OCI-LY7 (cell line): ENCODE measurements around the gene CAMK1G. TPM values are rescaled to one million over a fixed set of nuclear protein-coding genes. Genes with fewer than 3 reads are reported as not detected.

Source experiments
- BruUV-seq: library from RNA; stranded (reverse); fragments of 400-500 nt; replicated peaks from 2 replicates; lab custom pipeline; 2021; lab: Mats Ljungman, UMichigan
- CTCF ChIA-PET: fragments of 300-600 bp; sonication (Branson Sonifier 250); formaldehyde crosslinking; loops from one replicate; lab custom pipeline; 2022; ENCODE audit warnings: antibody characterized with exemption; ENCODE audit not compliant: unreplicated experiment; lab: Charles Lee
- POLR2A ChIA-PET: fragments of 300-600 bp; sonication (Branson Sonifier 250); formaldehyde crosslinking; loops from one replicate; lab custom pipeline; 2022; ENCODE audit warnings: antibody characterized with exemption; lab: Charles Lee
- DNase-seq: peaks from one replicate; pipeline ENCODE4 v3.0.0-alpha.2; 2015; ENCODE audit warnings: low spot score
- H2AFZ ChIP-seq: fragments of 200-600 bp; sonication (generic), shearing (Covaris generic); 2 replicates; pipeline ENCODE4 v1.6.1; 2014; ENCODE audit warnings: mild to moderate bottlenecking, antibody characterized with exemption, low read length, moderate library complexity
- H3K27ac ChIP-seq: fragments of 200-600 bp; sonication (generic); 2 replicates; pipeline ENCODE4 v1.5.1; 2014; ENCODE audit warnings: mixed run types, low read depth, mild to moderate bottlenecking, moderate library complexity, low read length, inconsistent platforms; ENCODE audit not compliant: poor library complexity, severe bottlenecking
- H3K36me3 ChIP-seq: fragments of 200-600 bp; sonication (generic); 2 replicates; pipeline ENCODE4 v1.6.1; 2014; ENCODE audit warnings: mild to moderate bottlenecking, antibody characterized with exemption, low read length, moderate library complexity, mixed read lengths; ENCODE audit not compliant: insufficient read depth
- H3K4me1 ChIP-seq: fragments of 200-600 bp; sonication (generic); 2 replicates; pipeline ENCODE4 v1.5.1; 2014; ENCODE audit warnings: mild to moderate bottlenecking, low read length; ENCODE audit not compliant: insufficient read depth, poor library complexity, severe bottlenecking
- H3K4me2 ChIP-seq: fragments of 200-600 bp; sonication (generic); 2 replicates; pipeline ENCODE4 v1.6.1; 2014; ENCODE audit warnings: mild to moderate bottlenecking, low read length
- H3K4me3 ChIP-seq: fragments of 200-600 bp; sonication (generic); 2 replicates; pipeline ENCODE4 v1.5.1; 2014; ENCODE audit warnings: mild to moderate bottlenecking, low read depth, low read length; ENCODE audit not compliant: poor library complexity, severe bottlenecking
- H3K79me2 ChIP-seq: fragments of 200-600 bp; sonication (generic); 2 replicates; pipeline ENCODE4 v1.6.1; 2016; ENCODE audit warnings: low read depth, mild to moderate bottlenecking, low read length, moderate library complexity, mixed read lengths; ENCODE audit not compliant: insufficient read depth
- H3K9me2 ChIP-seq: fragments of 200-600 bp; sonication (generic); 2 replicates; pipeline ENCODE4 v1.6.1; 2016; ENCODE audit warnings: mild to moderate bottlenecking, low read length, mixed read lengths; ENCODE audit not compliant: insufficient read depth
- H3K9me3 ChIP-seq: fragments of 200-600 bp; sonication (generic); 2 replicates; pipeline ENCODE4 v1.6.1; 2014; ENCODE audit warnings: mild to moderate bottlenecking, mixed run types, low read length, mixed read lengths
- H4K20me1 ChIP-seq: fragments of 200-600 bp; sonication (generic); 2 replicates; pipeline ENCODE4 v1.6.1; 2014; ENCODE audit warnings: mild to moderate bottlenecking, antibody characterized with exemption, low read length, moderate library complexity, mixed read lengths; ENCODE audit not compliant: insufficient read depth
- CTCF ChIP-seq: fragments of 200-600 bp; sonication (generic); conservative IDR thresholded peaks from 2 replicates; pipeline ENCODE4 v1.5.1; 2014; ENCODE audit warnings: mild to moderate bottlenecking, antibody characterized with exemption, low read length, moderate library complexity, mixed read lengths
- EZH2phosphoT487 ChIP-seq: fragments of 200-600 bp; sonication (generic); IDR thresholded peaks from 2 replicates; pipeline ENCODE4 v1.6.1; 2018; ENCODE audit warnings: low read depth, borderline replicate concordance, mild to moderate bottlenecking, mixed run types, antibody characterized with exemption, low read length, moderate library complexity, mixed read lengths
- intact Hi-C: fragments of 100-400 bp; cut with micrococcal nuclease; formaldehyde crosslinking; loops from one replicate; pipeline ENCODE4 v1.10.0; 2022; ENCODE audit not compliant: unreplicated experiment
- total RNA-seq, 2 experiments: library from RNA; depleted of rRNA in 1 of 2; stranded (reverse); fragments of >200 nt in 1 of 2; shearing (Covaris generic) in 1 of 2; gene quantifications; 2 replicates each; pipeline ENCODE4 v1.2.3, GENCODE V29; 2014 to 2022

CAMK1G gene
- total RNA-seq, 2 experiments from 2014 or later, result not detected

- H3K9me3 ChIP-seq, result no peaks in the 10 kb centered on the region
- H3K36me3 ChIP-seq, result no peaks in the 10 kb centered on the region
- ChIA-PET CTCF (no interaction called here), POLR2A (no interaction called here)
- H3K9me2 ChIP-seq, result no peaks in the 10 kb centered on the region
- no peak overlapping the region for H2AFZ ChIP-seq
- no peaks in the 10 kb centered on the region for H3K4me1 ChIP-seq
- DNase-seq, result no peak
- no TSS peak for BruUV-seq
- no peak overlapping the region for H3K4me3 ChIP-seq
- intact Hi-C loops, result no loop called here
- TF ChIP-seq CTCF (no peak), EZH2phosphoT487 (no peak)
- H3K4me2 ChIP-seq, result no peak overlapping the region
- no peak overlapping the region for H3K27ac ChIP-seq
- H4K20me1 ChIP-seq, result no peaks in the 10 kb centered on the region
- no peaks in the 10 kb centered on the region for H3K79me2 ChIP-seq
Observed at GRCh38 chr1:209537336-209538114, 46.0 kb upstream of the CAMK1G start.

DNA sequence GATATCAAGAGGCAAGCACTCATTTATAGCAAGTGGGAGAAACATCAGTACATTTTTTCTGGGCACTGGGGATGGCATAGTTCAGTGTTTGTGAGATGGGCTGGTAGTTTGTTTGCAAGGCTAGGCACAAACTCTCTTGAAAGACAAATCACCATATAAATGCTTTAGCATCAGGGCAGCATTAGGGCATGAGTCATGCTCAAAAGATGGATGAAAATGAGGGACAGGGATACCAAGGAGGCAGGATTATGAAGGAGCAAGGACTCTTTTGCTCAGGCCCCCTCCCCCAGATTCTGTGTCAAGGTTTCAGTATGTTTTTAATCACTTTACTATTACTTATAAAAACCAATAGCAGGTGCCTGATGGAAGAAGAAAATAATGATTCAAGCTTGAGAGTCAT is 43.9 kb upstream of the CAMK1G start:
- ChIA-PET POLR2A (no interaction called here), CTCF (no interaction called here)
- no peak overlapping the region for H2AFZ ChIP-seq
- H3K9me2 ChIP-seq, result no peaks in the 10 kb centered on the region
- no peaks in the 10 kb centered on the region for H3K9me3 ChIP-seq
- BruUV-seq, result no TSS peak
- no peak for TF ChIP-seq EZH2phosphoT487
- no peak for TF ChIP-seq CTCF
- H4K20me1 ChIP-seq, result no peaks in the 10 kb centered on the region
- H3K36me3 ChIP-seq, result no peaks in the 10 kb centered on the region
- DNase-seq, result no peak
- intact Hi-C loops, result no loop called here
- no peak overlapping the region for H3K27ac ChIP-seq
- no peaks in the 10 kb centered on the region for H3K4me1 ChIP-seq
- H3K4me2 ChIP-seq, result no peak overlapping the region
- no peaks in the 10 kb centered on the region for H3K79me2 ChIP-seq
- no peak overlapping the region for H3K4me3 ChIP-seq

GRCh38 chr1:209542585-209542984 is 40.9 kb upstream of the CAMK1G start:
- no peak for TF ChIP-seq EZH2phosphoT487
- TF ChIP-seq CTCF, result no peak
- no peak overlapping the region for H2AFZ ChIP-seq
- H3K27ac ChIP-seq, result no peak overlapping the region
- no peak overlapping the region for H3K4me2 ChIP-seq
- intact Hi-C loops, result no loop called here
- ChIA-PET CTCF (no interaction called here), POLR2A (no interaction called here)
- no TSS peak for BruUV-seq
- H3K4me3 ChIP-seq, result no peak overlapping the region
- no peaks in the 10 kb centered on the region for H3K4me1 ChIP-seq
- H3K9me3 ChIP-seq, result no peaks in the 10 kb centered on the region
- H3K36me3 ChIP-seq, result no peaks in the 10 kb centered on the region
- no peak for DNase-seq
- no peaks in the 10 kb centered on the region for H3K9me2 ChIP-seq
- H4K20me1 ChIP-seq, result no peaks in the 10 kb centered on the region
- H3K79me2 ChIP-seq, result no peaks in the 10 kb centered on the region
